Measurements from ENCODE around the gene HOXB2. TPM values are rescaled to one million over a fixed set of nuclear protein-coding genes. Genes with fewer than 3 reads are reported as not detected.

HOXB2 gene
- total and polyA plus RNA-seq, 8 donors = 6.7 to 83.0 (median 12.4) TPM

GRCh38 chr17:48528153-48528935 is 16.6 kb downstream of the HOXB2 start:
- Histone ChIP-seq H3K27ac (no peak overlapping the region), H3K36me3 (no peaks in the 10 kb centered on the region), H3K27me3 (peaks cover 0 to 83% (median 35%) of the 10 kb centered on the region in 3 donors), H3K4me3 (no peak overlapping the region), H3K4me1 (peaks cover 0 to 8% (median 3%) of the 10 kb centered on the region in 4 donors), H3K9me3 (no peaks in the 10 kb centered on the region)
- no peak for DNase-seq
- 37 to 73% (median 52%) methylated on average over 7 of the region's 7 CpGs for WGBS, 5 donors
- intact Hi-C loops (cut with DNase I; ENCODE audit: low total_unique reads) = no loop called here
- TF ChIP-seq POLR2AphosphoS5 (IDR thresholded peaks at IDR 0.05) = no peak
- TF ChIP-seq EP300 (IDR thresholded peaks at IDR 0.05) = no peak
- TF ChIP-seq POLR2A (IDR thresholded peaks at IDR 0.05) = no peak
- TF ChIP-seq, protein P1, sequence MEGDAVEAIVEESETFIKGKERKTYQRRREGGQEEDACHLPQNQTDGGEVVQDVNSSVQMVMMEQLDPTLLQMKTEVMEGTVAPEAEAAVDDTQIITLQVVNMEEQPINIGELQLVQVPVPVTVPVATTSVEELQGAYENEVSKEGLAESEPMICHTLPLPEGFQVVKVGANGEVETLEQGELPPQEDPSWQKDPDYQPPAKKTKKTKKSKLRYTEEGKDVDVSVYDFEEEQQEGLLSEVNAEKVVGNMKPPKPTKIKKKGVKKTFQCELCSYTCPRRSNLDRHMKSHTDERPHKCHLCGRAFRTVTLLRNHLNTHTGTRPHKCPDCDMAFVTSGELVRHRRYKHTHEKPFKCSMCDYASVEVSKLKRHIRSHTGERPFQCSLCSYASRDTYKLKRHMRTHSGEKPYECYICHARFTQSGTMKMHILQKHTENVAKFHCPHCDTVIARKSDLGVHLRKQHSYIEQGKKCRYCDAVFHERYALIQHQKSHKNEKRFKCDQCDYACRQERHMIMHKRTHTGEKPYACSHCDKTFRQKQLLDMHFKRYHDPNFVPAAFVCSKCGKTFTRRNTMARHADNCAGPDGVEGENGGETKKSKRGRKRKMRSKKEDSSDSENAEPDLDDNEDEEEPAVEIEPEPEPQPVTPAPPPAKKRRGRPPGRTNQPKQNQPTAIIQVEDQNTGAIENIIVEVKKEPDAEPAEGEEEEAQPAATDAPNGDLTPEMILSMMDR (IDR thresholded peaks at IDR 0.05) = no peak

DNA sequence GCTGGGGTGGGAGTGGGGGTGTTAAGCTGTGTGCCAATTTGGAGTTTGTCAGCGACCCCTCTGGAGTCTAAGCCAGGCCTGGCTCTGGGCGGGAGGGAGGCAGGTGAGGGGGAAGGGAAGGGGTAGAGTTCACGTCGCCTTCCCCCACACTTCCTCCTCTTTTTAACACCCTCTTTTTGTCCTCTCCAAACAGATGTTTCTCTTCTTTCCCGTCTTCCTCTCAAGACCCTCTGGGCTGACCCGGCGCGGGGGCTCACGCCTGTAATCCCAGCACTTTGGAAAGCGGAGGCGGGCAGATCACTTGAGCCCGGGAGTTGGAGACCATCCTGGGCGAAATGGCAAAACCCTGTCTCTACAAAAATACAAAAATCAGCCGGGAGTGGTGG is 17.4 kb downstream of the HOXB2 start:
- TF ChIP-seq EP300 (IDR thresholded peaks at IDR 0.05) = no peak
- TF ChIP-seq, protein P1 (IDR thresholded peaks at IDR 0.05) = no peak
- TF ChIP-seq POLR2A (IDR thresholded peaks at IDR 0.05) = no peak
- no peak for TF ChIP-seq POLR2AphosphoS5 (IDR thresholded peaks at IDR 0.05)
- intact Hi-C loops (cut with DNase I; ENCODE audit: low total_unique reads) = no loop called here
- Histone ChIP-seq H3K27me3 (peaks cover 0 to 89% (median 35%) of the 10 kb centered on the region in 3 donors), H3K4me1 (peaks cover 0 to 14% (median 5%) of the 10 kb centered on the region in 4 donors), H3K36me3 (no peaks in the 10 kb centered on the region), H3K9me3 (no peaks in the 10 kb centered on the region), H3K4me3 (peak overlapping the region in 1 of 4 donors; percentile 17), H3K27ac (no peak overlapping the region)
- 53 to 65% (median 61%) methylated on average over 14 of the region's 14 CpGs for WGBS, 5 donors
- DNase-seq = no peak

DNA sequence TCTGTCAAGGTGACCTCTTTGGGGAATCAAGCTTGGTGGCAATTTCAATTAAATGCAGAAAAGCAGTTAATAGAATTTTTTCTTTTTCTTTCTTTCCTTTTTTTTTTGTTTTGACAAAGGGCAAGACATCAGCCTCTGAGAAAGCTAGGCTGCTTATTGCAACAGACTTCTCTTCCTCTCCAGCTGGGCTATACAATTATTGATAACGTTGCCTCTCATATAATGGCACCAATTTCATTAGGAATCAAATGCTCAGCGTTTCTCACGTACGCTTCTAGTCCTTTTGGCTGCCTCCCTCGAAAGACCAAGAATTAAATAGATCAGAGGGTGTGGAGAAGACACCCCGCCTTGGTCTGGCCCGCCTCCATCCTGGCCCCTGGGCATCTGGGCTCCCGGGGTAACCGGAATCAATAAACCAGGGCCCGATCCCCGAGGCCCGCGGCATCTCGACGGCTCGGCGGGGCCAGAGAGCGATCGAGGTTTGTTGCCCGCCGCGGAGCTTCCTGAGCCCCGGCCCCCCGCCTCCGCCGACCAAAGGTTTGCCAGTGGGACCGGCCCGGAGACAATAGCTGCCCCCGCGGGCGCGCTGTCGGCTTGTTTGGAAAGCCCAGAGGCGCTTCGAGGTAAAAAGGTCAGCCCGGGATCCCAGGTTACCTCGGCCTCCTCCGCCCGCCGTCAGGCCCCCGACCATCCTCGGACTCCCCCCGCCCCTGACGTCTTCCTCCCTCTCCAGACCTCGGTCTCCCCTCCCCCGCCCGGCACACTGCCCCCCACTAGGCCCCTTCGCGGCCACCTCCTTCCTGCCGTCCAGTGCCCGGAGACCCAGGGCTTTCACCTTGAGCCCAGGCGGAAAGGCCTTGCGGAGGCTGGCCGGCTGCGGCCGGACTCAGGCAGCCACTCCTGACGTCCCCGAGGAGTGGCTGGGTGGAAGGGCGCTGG is 18.0 kb downstream of the HOXB2 start:
- Histone ChIP-seq H3K27ac (no peak overlapping the region), H3K4me1 (peaks cover 0 to 19% (median 11%) of the 10 kb centered on the region in 4 donors), H3K36me3 (no peaks in the 10 kb centered on the region), H3K9me3 (no peaks in the 10 kb centered on the region), H3K27me3 (peaks cover 0 to 94% (median 35%) of the 10 kb centered on the region in 3 donors), H3K4me3 (peak overlapping the region in 1 of 4 donors; percentile 17)
- TF ChIP-seq, protein P1 (IDR thresholded peaks at IDR 0.05) = no peak
- TF ChIP-seq EP300 (IDR thresholded peaks at IDR 0.05) (no peak), POLR2AphosphoS5 (IDR thresholded peaks at IDR 0.05) (no peak), POLR2A (IDR thresholded peaks at IDR 0.05) (no peak)
- intact Hi-C loops (cut with DNase I; ENCODE audit: low total_unique reads) = no loop called here
- whole genome bisulfite sequencing, 5 donors = 26 to 46% (median 32%) methylated on average over 42 to 59 of the region's 59 CpGs
- DNase-seq = peak in 1 of 2 donors; percentile 48

- Histone ChIP-seq H3K4me3 (no peak overlapping the region), H3K27ac (no peak overlapping the region), H3K27me3 (peaks cover 0 to 91% (median 33%) of the 10 kb centered on the region in 3 donors), H3K4me1 (peaks cover 0 to 21% (median 11%) of the 10 kb centered on the region in 4 donors), H3K9me3 (no peaks in the 10 kb centered on the region), H3K36me3 (no peaks in the 10 kb centered on the region)
- TF ChIP-seq POLR2AphosphoS5 (IDR thresholded peaks at IDR 0.05) (no peak), POLR2A (IDR thresholded peaks at IDR 0.05) (no peak), EP300 (IDR thresholded peaks at IDR 0.05) (no peak)
- TF ChIP-seq, protein P1 (IDR thresholded peaks at IDR 0.05) = no peak
- 50 to 69% (median 66%) methylated on average over 6 of the region's 6 CpGs for WGBS, 5 donors
- DNase-seq = no peak
- intact Hi-C loops (cut with DNase I; ENCODE audit: low total_unique reads) = no loop called here
Observed at GRCh38 chr17:48523010-48523409, 21.9 kb downstream of the HOXB2 start.
